Stimulated activated naive CD4-positive, alpha-beta T cell treated with Interleukin-2 at 50 U/mL for 16 hours (primary cell): ENCODE data around the gene CDH2.

Experiments used
- DNase-seq: peaks from one replicate; lab custom pipeline; 2025; lab: John Stamatoyannopoulos, UW

The CDH2 gene

GRCh38 chr18:28168725-28169124 is 8.2 kb downstream of the CDH2 start:
- DNase-seq, result no peak

- no peak for DNase-seq
Measured at GRCh38 chr18:28167835-28168349, 9.0 kb downstream of the CDH2 start.

- no peak for DNase-seq
Measured at GRCh38 chr18:28164771-28165483, 12.0 kb downstream of the CDH2 start.

- no peak for DNase-seq
Measured at GRCh38 chr18:28163201-28163775, 13.6 kb downstream of the CDH2 start.

GRCh38 chr18:28161608-28162599 is 15.0 kb downstream of the CDH2 start:
- DNase-seq, result no peak

GRCh38 chr18:28159055-28159454 is 17.9 kb downstream of the CDH2 start:
- no peak for DNase-seq

- DNase-seq, result no peak
Measured at GRCh38 chr18:28158083-28158581, 18.8 kb downstream of the CDH2 start.

- DNase-seq, result no peak
Measured at GRCh38 chr18:28153485-28154065, 23.4 kb downstream of the CDH2 start.

- no peak for DNase-seq
Measured at GRCh38 chr18:28152754-28153153, 24.2 kb downstream of the CDH2 start.

- no peak for DNase-seq
Measured at GRCh38 chr18:28152354-28152753, 24.6 kb downstream of the CDH2 start.

- DNase-seq, result no peak
Measured at GRCh38 chr18:28151434-28151833, 25.5 kb downstream of the CDH2 start.

- no peak for DNase-seq
Measured at GRCh38 chr18:28150925-28151324, 26.0 kb downstream of the CDH2 start.

- no peak for DNase-seq
Measured at GRCh38 chr18:28149810-28150420, 27.0 kb downstream of the CDH2 start.

- DNase-seq, result no peak
Measured at GRCh38 chr18:28147674-28148171, 29.2 kb downstream of the CDH2 start.

GRCh38 chr18:28143725-28144124 is 33.2 kb downstream of the CDH2 start:
- no peak for DNase-seq

- no peak for DNase-seq
Measured at GRCh38 chr18:28138816-28139215, 38.1 kb downstream of the CDH2 start.

GRCh38 chr18:28136071-28136470 is 40.9 kb downstream of the CDH2 start:
- no peak for DNase-seq

GRCh38 chr18:28134774-28135173 is 42.2 kb downstream of the CDH2 start:
- no peak for DNase-seq

GRCh38 chr18:28132084-28132483 is 44.8 kb downstream of the CDH2 start:
- no peak for DNase-seq

GRCh38 chr18:28128659-28128980 is 48.3 kb downstream of the CDH2 start:
- no peak for DNase-seq
